ENCODE results near the gene CA6.
"Not testable (repeated sequence)": the region's sequence is repeated elsewhere in the genome, so short reads cannot be mapped to it uniquely, and the experiment has no call there.

CA6 gene

DNA sequence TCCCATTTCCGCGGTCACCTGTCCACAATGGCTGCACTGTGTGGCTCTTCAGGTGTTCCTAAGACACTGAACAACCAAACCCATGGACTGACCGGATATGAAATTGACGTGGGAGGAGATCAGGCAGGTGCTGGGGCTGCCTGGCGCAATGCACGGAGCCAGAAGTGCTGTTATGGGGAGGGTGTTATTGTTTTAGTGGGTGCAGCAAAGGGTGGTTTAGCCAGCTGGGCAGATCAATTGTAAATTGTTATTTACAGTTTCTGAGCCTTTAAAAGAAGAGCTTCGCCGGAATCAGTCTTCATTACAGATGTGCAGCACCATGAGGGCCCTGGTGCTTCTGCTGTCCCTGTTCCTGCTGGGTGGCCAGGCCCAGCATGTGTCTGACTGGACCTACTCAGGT, at the start of gene CA6:
TSS of gene CA6 (plus strand) at position 301 of the 400 bp plus-strand sequence. CDS start at position 320, 19 bp downstream.
- Mint-ChIP-seq H3K4me1 (ENCODE audit: low read depth) (peaks cover 86% of the 10 kb centered on the region), H3K27me3 (no peaks in the 10 kb centered on the region), H3K4me3 (peak within 1 kb of the TSS; percentile 63), H3K36me3 (no peaks in the 10 kb centered on the region), H3K27ac (peak within 1 kb of the TSS; percentile 98), H3K9me3 (ENCODE audit: low read depth) (no peaks in the 10 kb centered on the region)

- H3K9me3 Mint-ChIP-seq (ENCODE audit: low read depth); H3K27me3 Mint-ChIP-seq; H3K27ac Mint-ChIP-seq; H3K36me3 Mint-ChIP-seq; H3K4me3 Mint-ChIP-seq: not testable (repeated sequence)
- H3K4me1 Mint-ChIP-seq (ENCODE audit: low read depth) = peaks cover 36% of the 10 kb centered on the region
Observed at GRCh38 chr1:8896775-8897174, 48.9 kb upstream of the CA6 start.

DNA sequence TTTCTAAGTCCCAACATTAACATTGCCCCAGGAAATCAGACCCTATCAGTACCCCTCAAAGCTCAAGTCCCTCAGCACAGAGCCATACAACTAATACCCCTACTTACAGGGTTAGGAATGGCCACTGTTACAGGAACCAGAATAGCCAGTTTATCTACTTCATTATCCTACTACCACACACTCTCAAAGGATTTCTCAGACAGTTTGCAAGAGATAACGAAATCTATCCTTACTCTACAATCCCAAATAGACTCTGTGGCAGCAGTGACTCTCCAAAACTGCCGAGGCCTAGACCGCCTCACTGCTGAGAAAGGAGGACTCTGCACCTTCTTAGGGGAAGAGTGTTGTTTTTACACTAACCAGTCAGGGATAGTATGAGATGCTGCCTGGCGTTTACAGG, 48.2 kb upstream of the CA6 start:
- H3K4me1 Mint-ChIP-seq (ENCODE audit: low read depth) = peaks cover 39% of the 10 kb centered on the region
- not testable (repeated sequence) for H3K9me3 Mint-ChIP-seq (ENCODE audit: low read depth); H3K36me3 Mint-ChIP-seq; H3K27me3 Mint-ChIP-seq; H3K4me3 Mint-ChIP-seq; H3K27ac Mint-ChIP-seq

GRCh38 chr1:8898418-8898817, 47.2 kb upstream of the CA6 start:
- not testable (repeated sequence) for H3K9me3 Mint-ChIP-seq (ENCODE audit: low read depth); H3K36me3 Mint-ChIP-seq; H3K27me3 Mint-ChIP-seq
- H3K4me1 Mint-ChIP-seq (ENCODE audit: low read depth) = peaks cover 47% of the 10 kb centered on the region
- H3K27ac Mint-ChIP-seq = peak overlapping the region; percentile 98
- peak overlapping the region; percentile 57 for H3K4me3 Mint-ChIP-seq

DNA sequence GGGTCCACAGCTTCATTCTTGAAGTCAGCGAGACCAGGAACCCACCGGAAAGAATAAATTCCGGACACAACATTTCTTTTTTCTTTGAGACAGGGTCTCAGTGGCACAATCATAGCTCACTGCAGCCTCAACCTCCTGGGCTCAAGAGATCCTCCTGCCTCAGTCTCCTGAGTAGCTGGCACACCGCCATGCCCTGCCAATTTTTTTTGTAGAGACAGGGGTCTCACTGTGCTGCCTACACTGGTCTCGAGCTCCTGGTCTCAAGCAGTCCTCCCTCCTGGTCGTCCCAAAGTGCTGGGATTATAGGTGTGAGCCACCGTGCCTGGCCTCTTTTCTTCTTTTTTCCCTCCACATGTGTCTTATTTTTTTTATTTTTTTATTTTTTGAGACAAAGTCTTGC, 46.6 kb upstream of the CA6 start:
- Mint-ChIP-seq H3K4me3 (peak overlapping the region; percentile 77), H3K27ac (peak overlapping the region; percentile 98), H3K36me3 (peaks cover 6% of the 10 kb centered on the region), H3K27me3 (no peaks in the 10 kb centered on the region), H3K9me3 (ENCODE audit: low read depth) (no peaks in the 10 kb centered on the region), H3K4me1 (ENCODE audit: low read depth) (peaks cover 51% of the 10 kb centered on the region)

GRCh38 chr1:8900684-8901083, 45.0 kb upstream of the CA6 start:
- H3K27me3 Mint-ChIP-seq; H3K9me3 Mint-ChIP-seq (ENCODE audit: low read depth); H3K4me3 Mint-ChIP-seq; H3K36me3 Mint-ChIP-seq: not testable (repeated sequence)
- Mint-ChIP-seq H3K27ac (peak overlapping the region; percentile 98), H3K4me1 (ENCODE audit: low read depth) (peaks cover 61% of the 10 kb centered on the region)

GRCh38 chr1:8902765-8903164, 42.9 kb upstream of the CA6 start:
- H3K27ac Mint-ChIP-seq = peak overlapping the region; percentile 90
- no peaks in the 10 kb centered on the region for H3K9me3 Mint-ChIP-seq (ENCODE audit: low read depth)
- peaks cover 72% of the 10 kb centered on the region for H3K4me1 Mint-ChIP-seq (ENCODE audit: low read depth)

DNA sequence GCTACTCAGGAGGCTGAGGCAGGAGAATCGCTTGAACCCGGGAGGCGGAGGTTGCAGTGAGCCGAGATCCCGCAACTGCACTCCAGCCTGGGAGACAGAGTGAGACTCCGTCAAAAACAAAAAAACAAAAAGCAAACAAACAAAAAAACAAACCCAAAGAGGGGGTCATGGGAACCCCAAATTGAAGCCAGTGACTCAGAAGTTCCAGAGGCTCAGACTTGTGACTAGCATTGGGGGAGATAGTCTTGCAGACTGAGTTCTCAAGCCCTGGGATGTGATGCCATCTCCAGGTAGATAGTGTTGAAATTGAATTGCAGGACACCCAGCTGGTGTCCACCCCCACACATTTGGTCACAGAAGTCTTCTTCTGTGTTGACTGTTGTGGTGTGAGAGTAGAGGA, 42.3 kb upstream of the CA6 start:
- H3K27me3 Mint-ChIP-seq = no peaks in the 10 kb centered on the region
- no peaks in the 10 kb centered on the region for H3K9me3 Mint-ChIP-seq (ENCODE audit: low read depth)
- peaks cover 76% of the 10 kb centered on the region for H3K4me1 Mint-ChIP-seq (ENCODE audit: low read depth)
- peaks cover 13% of the 10 kb centered on the region for H3K36me3 Mint-ChIP-seq
- H3K27ac Mint-ChIP-seq = peak overlapping the region; percentile 90
- no peak overlapping the region for H3K4me3 Mint-ChIP-seq

More at GRCh38 chr1:8902765-8903164, 42.9 kb upstream of the CA6 start:
- no peaks in the 10 kb centered on the region for H3K27me3 Mint-ChIP-seq
- no peak overlapping the region for H3K4me3 Mint-ChIP-seq
- H3K36me3 Mint-ChIP-seq = peaks cover 13% of the 10 kb centered on the region

DNA sequence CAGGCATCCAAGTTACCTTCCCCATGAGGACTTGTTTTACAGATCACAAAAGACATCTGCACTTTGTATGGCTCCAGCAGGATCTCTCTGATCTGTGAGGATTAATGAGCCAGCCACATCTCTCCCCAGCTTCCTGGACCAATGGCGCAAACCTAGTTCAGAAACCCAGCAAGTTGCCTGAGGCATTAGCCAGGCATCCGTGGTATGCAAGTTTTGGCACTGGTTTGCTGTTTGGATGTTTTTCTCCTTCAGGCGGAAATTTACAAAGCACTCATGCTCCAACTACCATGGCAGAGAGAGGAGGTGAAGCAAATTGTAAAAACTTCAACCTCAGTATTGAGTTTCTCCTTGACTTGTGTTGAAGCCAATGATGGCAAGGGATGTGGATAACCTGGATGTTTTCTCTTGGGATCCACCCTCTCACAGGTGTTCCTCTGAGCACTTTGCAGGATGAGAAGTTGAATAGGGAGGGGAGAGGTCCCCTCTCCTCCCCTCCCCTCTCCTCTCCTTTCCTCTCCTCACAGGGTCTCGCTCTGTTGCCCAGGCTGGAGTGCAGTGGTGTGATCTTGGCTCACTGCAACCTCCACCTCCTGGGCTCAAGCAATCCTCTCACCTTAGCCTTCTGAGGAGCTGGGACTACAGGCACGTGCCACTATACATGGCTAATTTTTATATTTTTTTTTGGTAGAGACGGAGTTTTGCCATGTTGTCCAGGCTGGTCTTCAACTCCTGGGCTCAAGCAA, 41.6 kb upstream of the CA6 start:
- H3K27ac Mint-ChIP-seq = peak overlapping the region; percentile 90
- no peak overlapping the region for H3K4me3 Mint-ChIP-seq
- peaks cover 76% of the 10 kb centered on the region for H3K4me1 Mint-ChIP-seq (ENCODE audit: low read depth)
- no peaks in the 10 kb centered on the region for H3K27me3 Mint-ChIP-seq
- H3K9me3 Mint-ChIP-seq (ENCODE audit: low read depth) = no peaks in the 10 kb centered on the region
- H3K36me3 Mint-ChIP-seq = peaks cover 13% of the 10 kb centered on the region

DNA sequence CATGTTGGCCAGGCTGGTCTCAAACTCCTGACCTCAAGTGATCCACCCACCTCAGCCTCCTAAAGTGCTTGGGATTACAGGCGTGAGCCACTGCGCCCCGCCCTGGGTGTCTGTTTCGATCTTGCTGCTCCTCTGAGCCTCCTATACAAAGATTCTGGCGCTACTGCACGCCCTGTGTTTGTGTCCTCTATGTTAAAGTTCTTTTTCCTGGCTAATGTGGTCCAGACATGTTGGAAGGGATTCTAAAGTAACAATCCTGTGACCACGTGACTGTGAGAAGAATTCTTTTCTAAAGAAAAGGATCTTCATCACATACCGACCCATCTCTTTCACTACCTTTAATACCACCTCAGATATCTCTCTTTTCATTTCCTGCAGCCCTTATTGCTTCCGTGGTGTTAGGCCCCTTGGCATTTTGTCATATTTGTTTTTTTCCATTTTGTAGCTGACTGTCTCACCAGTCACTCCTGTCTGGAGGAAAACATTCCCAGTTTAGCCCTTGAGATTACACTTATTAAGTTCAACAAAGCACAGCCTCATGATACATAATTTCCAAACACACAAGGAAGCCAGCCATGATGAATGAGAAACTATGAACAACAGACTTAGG, 40.0 kb upstream of the CA6 start:
- peak overlapping the region; percentile 93 for H3K27ac Mint-ChIP-seq
- H3K36me3 Mint-ChIP-seq = peaks cover 18% of the 10 kb centered on the region
- H3K4me3 Mint-ChIP-seq = peak overlapping the region; percentile 18
- no peaks in the 10 kb centered on the region for H3K27me3 Mint-ChIP-seq
- H3K4me1 Mint-ChIP-seq (ENCODE audit: low read depth) = peaks cover 62% of the 10 kb centered on the region
- H3K9me3 Mint-ChIP-seq (ENCODE audit: low read depth) = no peaks in the 10 kb centered on the region

- Mint-ChIP-seq H3K36me3 (peaks cover 16% of the 10 kb centered on the region), H3K27me3 (no peaks in the 10 kb centered on the region), H3K9me3 (ENCODE audit: low read depth) (no peaks in the 10 kb centered on the region), H3K27ac (peak overlapping the region; percentile 87), H3K4me1 (ENCODE audit: low read depth) (peaks cover 47% of the 10 kb centered on the region), H3K4me3 (peak overlapping the region; percentile 32)
Observed at GRCh38 chr1:8908388-8909151, 37.1 kb upstream of the CA6 start.

DNA sequence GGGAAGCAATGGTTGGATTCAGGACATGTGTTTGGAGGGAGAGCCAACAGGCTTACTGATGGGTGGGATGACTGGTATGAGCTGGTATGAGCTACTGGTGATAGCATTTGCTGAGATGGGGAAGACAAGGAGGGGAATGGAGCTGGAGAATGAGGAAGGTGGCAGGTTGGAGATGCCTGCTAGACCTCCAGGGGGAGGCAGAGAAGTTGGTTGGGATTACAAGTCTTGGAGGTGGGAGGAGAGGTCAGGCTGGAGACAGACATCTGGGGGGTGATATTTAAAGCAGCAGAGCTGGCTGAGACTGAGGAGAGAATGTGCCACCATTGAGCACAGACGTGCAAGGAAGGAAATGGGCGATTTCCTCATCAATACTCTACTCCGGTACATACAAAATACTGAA, 35.3 kb upstream of the CA6 start:
- peaks cover 44% of the 10 kb centered on the region for H3K4me1 Mint-ChIP-seq (ENCODE audit: low read depth)
- peak overlapping the region; percentile 6 for H3K4me3 Mint-ChIP-seq
- no peaks in the 10 kb centered on the region for H3K27me3 Mint-ChIP-seq
- H3K27ac Mint-ChIP-seq = peak overlapping the region; percentile 88
- H3K36me3 Mint-ChIP-seq = peaks cover 15% of the 10 kb centered on the region
- no peaks in the 10 kb centered on the region for H3K9me3 Mint-ChIP-seq (ENCODE audit: low read depth)

DNA sequence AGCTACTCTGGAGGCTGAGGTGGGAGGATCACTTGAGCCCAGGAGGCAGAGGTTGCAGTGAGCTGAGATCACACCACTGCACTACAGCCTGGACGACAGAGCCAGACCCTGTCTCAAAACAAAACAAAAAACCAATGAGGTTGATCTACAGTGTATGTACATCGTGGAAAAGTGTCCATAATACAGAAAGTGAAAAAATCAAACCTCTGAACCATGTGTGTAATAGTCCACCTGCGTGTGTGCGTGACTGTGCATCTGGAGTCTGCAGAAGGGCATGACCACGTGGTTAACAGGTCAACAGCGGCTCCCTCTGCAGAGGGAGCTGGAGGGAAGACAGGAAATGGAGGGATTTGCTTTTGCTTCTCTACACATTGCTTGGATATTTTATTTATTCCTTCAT, 34.8 kb upstream of the CA6 start:
- Mint-ChIP-seq H3K36me3 (peaks cover 11% of the 10 kb centered on the region), H3K4me3 (no peak overlapping the region), H3K27me3 (no peaks in the 10 kb centered on the region), H3K4me1 (ENCODE audit: low read depth) (peaks cover 44% of the 10 kb centered on the region), H3K9me3 (ENCODE audit: low read depth) (no peaks in the 10 kb centered on the region), H3K27ac (peak overlapping the region; percentile 88)

GRCh38 chr1:8911416-8912309, 34.0 kb upstream of the CA6 start:
- H3K36me3 Mint-ChIP-seq = peaks cover 11% of the 10 kb centered on the region
- no peaks in the 10 kb centered on the region for H3K9me3 Mint-ChIP-seq (ENCODE audit: low read depth)
- H3K27me3 Mint-ChIP-seq = no peaks in the 10 kb centered on the region
- H3K4me1 Mint-ChIP-seq (ENCODE audit: low read depth) = peaks cover 45% of the 10 kb centered on the region
- H3K4me3 Mint-ChIP-seq = peak overlapping the region; percentile 27
- H3K27ac Mint-ChIP-seq = peak overlapping the region; percentile 88

Measured in activated naive CD8-positive, alpha-beta T cell (primary cell).